B cell (primary cell): Measurements from ENCODE around the gene TMC3.

Experiments used
- CTCF ChIP-seq: fragments of 200-600 bp; IDR thresholded peaks from one replicate; pipeline ENCODE4 v1.8.0; 2022; ENCODE audit warnings: antibody characterized with exemption, mild to moderate bottlenecking
- EZH2 ChIP-seq: IDR thresholded peaks from 2 replicates; pipeline ENCODE4 v1.6.1; 2012; ENCODE audit warnings: borderline replicate concordance, low read depth, mild to moderate bottlenecking, moderate library complexity, low read length; ENCODE audit not compliant: insufficient read depth, poor library complexity, severe bottlenecking

GRCh38 chr15:81317642-81318017, 56.4 kb downstream of the TMC3 start:
- TF ChIP-seq CTCF, result no peak
- no peak for TF ChIP-seq EZH2
